ENCODE results near the gene WDR74.

Gene WDR74

GRCh38 chr11:62788991-62789390 is 50.4 kb downstream of the WDR74 start:
- Histone ChIP-seq H3K9ac (ENCODE audit: low read depth, low read length) (no peak overlapping the region), H3K36me3 (ENCODE audit: insufficient read depth, low read length) (peaks cover 52% of the 10 kb centered on the region), H3K27ac (ENCODE audit: low read depth, low read length) (peak overlapping the region; percentile 28; the same call in 1 of the 2 replicates), H3K4me1 (ENCODE audit: insufficient read depth, low read length) (peaks cover 2% of the 10 kb centered on the region; the same call in 1 of the 2 replicates), H3K27me3 (ENCODE audit: insufficient read depth, low read length) (no peaks in the 10 kb centered on the region), H3K9me3 (ENCODE audit: insufficient read depth, low read depth, low read length) (no peaks in the 10 kb centered on the region), H3K4me3 (ENCODE audit: low read length) (peak overlapping the region; percentile 84; the same call in 1 of the 2 replicates)
- 90% methylated on average over 5 of the region's 5 CpGs for WGBS

- Histone ChIP-seq H3K9ac (ENCODE audit: low read depth, low read length) (peak within 1 kb of the TSS; percentile 92), H3K36me3 (ENCODE audit: insufficient read depth, low read length) (peaks cover 50% of the 10 kb centered on the region), H3K27ac (ENCODE audit: low read depth, low read length) (peak within 1 kb of the TSS; percentile 95), H3K9me3 (ENCODE audit: insufficient read depth, low read depth, low read length) (no peaks in the 10 kb centered on the region), H3K27me3 (ENCODE audit: insufficient read depth, low read length) (no peaks in the 10 kb centered on the region), H3K4me3 (ENCODE audit: low read length) (peak within 1 kb of the TSS; percentile 84), H3K4me1 (ENCODE audit: insufficient read depth, low read length) (peaks cover 2% of the 10 kb centered on the region; the same call in 1 of the 2 replicates)
- WGBS = under 1% methylated on average over 88 of the region's 88 CpGs
Measured at GRCh38 chr11:62787005-62787759, 52.2 kb downstream of the WDR74 start, which contains the start of gene TMEM179B. TSS of gene TMEM179B (plus strand) at chr11:62787402. CDS start at chr11:62787432, 30 bp downstream.

GRCh38 chr11:62786318-62787004 is 52.9 kb downstream of the WDR74 start:
- Histone ChIP-seq H3K9ac (ENCODE audit: low read depth, low read length) (peak overlapping the region; percentile 92), H3K27me3 (ENCODE audit: insufficient read depth, low read length) (no peaks in the 10 kb centered on the region), H3K9me3 (ENCODE audit: insufficient read depth, low read depth, low read length) (no peaks in the 10 kb centered on the region), H3K4me1 (ENCODE audit: insufficient read depth, low read length) (no peaks in the 10 kb centered on the region; the same call in 1 of the 2 replicates), H3K4me3 (ENCODE audit: low read length) (peak overlapping the region; percentile 84), H3K36me3 (ENCODE audit: insufficient read depth, low read length) (peaks cover 54% of the 10 kb centered on the region), H3K27ac (ENCODE audit: low read depth, low read length) (peak overlapping the region; percentile 95; the same call in 1 of the 2 replicates)
- 4% methylated on average over 51 of the region's 51 CpGs for WGBS
